Stimulated activated CD4-positive, alpha-beta T cell treated with anti-CD3 and anti-CD28 coated beads, Interleukin-1b, Interleukin-23, amount 100 ng/mL, for 48 hours (primary cell): ENCODE measurements around the gene SLC2A13.
"Not testable (repeated sequence)": the region's sequence is repeated elsewhere in the genome, so short reads cannot be mapped to it uniquely, and the experiment has no call there.

Source experiments
- DNase-seq: peaks from one replicate; pipeline ENCODE4 v3.0.0-alpha.2; 2020

Gene SLC2A13

GRCh38 chr12:39920222-39920621, 185.7 kb downstream of the SLC2A13 start:
- no peak for DNase-seq

DNA sequence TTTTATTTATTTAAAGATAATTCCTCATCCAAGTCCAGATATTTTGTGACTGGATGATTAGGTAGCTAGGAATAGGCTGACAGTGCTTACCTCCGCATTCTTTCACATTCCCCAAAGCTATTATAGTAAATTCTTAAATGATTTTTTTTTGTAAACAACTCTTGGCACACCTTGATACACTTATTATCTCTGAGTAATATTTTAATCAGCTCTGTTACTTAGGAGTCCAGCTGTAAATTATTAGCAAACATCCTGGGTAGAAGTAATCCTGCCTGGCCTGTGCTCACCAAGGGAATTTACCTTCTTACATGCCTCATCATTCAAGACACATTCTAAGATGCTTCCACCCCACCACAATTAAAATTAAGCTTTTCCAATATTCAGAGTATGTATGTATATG, 186.1 kb downstream of the SLC2A13 start:
- DNase-seq = no peak

- DNase-seq = no peak
Observed at GRCh38 chr12:39915249-39915648, 190.6 kb downstream of the SLC2A13 start.

DNA sequence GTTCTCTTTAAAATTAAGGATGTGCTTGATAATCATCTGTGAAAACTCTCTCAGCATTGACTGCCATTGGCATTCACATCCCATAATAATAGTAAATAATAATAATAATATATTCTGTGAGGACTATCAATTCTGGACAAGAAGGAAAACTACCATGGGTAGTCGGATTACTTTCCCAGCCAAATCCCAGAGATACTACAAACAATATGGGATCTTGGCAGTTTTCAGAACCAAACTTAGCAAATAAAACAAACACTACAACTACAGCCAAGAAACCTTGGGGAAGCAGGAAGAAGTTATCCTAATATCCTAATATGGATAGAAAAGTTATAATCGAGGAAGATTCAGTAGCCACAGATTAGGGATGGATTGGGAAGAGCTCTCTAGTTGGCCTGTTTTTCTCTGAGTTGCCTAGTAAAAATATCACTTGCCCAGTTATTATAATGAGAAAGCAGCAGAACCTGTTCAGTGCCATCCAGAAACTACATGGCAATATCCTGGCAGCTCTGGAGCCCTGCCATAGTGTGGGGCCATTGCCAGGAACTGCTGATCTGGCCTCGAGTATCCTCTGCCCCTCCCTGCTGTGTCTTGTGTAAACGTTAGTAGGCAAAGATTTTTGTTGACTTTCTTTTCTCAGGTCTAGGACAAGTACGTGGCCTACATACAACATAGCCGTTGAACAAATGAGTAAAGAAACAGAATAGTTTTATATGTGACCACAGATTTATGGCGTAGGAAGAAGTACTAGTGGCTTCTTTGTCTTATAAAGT, 193.5 kb downstream of the SLC2A13 start:
- no peak for DNase-seq

DNA sequence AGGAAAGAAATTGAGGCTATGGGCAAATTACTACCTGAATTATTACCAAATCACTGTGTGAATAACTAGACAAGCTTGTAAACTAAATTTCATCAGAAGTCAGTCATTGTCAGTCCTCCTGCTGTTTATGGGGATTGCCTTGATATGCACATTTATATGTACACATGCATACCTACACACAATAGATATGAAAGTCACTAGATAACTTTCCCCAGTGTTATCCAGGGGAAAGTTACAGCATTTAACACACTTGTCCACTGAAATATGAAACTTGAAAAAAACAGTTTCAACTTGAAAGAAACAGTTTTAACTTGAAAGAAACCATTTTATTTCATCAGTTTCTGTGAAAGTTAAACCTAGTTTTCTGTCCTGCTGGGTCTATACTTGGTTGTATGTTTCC, 199.6 kb downstream of the SLC2A13 start:
- DNase-seq = no peak

DNA sequence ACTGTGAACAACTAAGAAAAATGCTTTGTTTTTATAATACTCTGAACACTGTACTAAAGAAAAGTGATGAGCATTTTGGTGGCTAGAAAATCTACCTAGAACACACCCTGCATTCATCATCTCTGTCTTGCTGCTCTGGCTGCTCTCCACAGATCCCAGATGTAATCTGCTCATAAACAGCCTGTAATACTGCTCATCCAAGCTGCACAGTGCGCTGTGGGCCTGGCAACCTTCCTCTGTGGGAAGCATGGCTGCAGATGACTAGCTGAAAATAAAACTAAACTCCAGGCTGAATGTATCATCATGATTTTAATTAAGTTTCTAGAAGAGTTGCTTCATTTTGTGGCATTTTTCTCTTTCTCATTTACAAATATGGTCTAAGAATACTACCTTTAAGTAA, 200.7 kb downstream of the SLC2A13 start:
- DNase-seq = no peak

GRCh38 chr12:39902821-39903220, 203.1 kb downstream of the SLC2A13 start:
- no peak for DNase-seq

- no peak for DNase-seq
Observed at GRCh38 chr12:39897315-39897714, 208.6 kb downstream of the SLC2A13 start.

DNA sequence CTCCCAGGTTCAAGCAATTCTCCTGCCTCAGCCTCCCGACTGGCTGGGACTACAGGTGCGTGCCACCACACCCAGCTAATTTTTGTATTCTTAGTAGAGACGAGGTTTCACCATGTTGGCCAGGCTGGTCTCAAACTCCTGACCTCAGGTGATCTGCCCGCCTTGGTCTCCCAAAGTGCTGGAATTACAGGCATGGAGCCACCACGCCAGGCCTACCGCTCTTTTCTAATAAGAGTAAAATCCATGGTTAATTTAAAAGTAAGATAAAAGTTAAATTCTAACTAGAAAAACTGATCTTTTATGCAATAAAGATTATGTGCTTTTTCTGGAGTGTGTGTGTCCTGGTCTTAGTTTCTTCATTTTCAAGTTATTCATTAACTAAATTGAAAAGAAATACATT, 212.5 kb downstream of the SLC2A13 start:
- not testable (repeated sequence) for DNase-seq

GRCh38 chr12:39892146-39892545, 213.7 kb downstream of the SLC2A13 start:
- no peak for DNase-seq

- DNase-seq = no peak
Observed at GRCh38 chr12:39887856-39888255, 218.0 kb downstream of the SLC2A13 start.

- DNase-seq = no peak
Observed at GRCh38 chr12:39886106-39886505, 219.8 kb downstream of the SLC2A13 start.

GRCh38 chr12:39884616-39885125, 221.2 kb downstream of the SLC2A13 start:
- no peak for DNase-seq

- DNase-seq = no peak
Observed at GRCh38 chr12:39883411-39883810, 222.5 kb downstream of the SLC2A13 start.

DNA sequence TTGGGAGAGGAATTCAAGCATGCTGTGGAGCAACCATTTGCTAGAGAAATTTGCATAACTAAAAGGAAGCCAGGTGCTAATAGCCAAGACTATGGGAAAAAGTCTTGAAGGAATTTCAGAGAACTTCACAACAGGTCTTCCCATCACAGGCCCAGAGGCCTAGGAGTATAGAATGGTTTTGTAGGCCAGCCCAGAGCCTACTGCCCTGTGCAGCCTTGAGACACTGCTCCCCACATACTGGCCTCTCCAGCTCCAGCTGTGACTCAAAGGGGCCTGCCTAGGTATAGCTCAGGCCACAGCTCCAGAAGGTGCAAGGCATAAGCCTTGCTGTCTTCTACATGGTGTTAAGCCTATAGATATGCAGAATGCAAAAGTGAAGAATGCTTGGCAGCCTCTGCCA, 227.1 kb downstream of the SLC2A13 start:
- no peak for DNase-seq

GRCh38 chr12:39875721-39876120, 230.2 kb downstream of the SLC2A13 start:
- DNase-seq = no peak

- no peak for DNase-seq
Observed at GRCh38 chr12:39874785-39875184, 231.1 kb downstream of the SLC2A13 start.

- DNase-seq = no peak
Observed at GRCh38 chr12:39873065-39873464, 232.8 kb downstream of the SLC2A13 start.

GRCh38 chr12:39872425-39872824, 233.5 kb downstream of the SLC2A13 start:
- no peak for DNase-seq

DNA sequence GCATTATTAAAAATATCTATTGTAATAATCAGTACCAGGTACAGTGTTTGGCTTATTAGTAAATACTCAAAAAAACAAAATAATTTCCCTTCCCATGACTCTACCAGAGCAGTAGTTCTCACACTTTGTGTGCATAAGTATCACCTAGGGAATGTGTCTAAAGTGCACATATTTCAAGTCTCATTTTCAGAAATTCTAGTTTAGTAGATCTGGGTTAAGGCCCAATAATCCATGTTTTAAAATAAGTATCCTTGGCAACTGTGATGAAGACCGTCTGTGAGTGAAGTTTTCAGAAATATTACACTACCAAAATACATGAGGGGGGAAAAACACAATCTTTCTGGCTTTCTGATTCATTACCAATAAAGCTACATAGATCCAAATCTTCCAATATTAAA, 237.6 kb downstream of the SLC2A13 start:
- no peak for DNase-seq

DNA sequence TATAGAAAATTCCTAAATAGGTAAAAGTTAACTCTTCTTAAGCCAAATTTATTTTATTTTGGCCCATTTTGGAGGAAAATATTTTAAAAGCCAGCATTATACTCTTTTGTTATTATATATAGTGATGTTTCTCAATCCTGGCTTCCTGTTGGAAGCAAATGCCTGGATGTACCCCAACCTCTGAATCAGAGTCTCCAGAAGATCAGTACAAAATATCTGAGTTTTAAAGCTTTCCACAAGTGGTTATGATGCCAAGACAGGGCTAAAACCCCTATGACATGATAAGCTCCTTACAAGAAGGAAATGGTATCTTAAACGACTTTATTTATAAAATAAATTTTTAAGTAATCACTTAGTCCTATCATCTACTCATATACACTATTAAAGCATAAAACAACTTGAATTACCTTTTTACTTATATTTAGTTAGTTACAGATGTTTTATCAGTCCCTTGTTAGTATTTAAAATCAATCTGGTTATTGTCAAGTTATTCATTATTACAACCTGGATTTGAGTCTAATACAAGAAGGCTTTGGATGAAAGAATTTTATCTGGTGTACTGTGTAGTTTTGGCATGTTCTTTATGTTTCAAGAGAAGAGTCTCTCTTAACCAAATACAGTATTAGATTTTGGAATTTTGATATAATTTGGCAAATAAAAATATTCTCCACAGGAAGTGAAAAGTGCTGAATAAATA, 238.1 kb downstream of the SLC2A13 start:
- no peak for DNase-seq

DNA sequence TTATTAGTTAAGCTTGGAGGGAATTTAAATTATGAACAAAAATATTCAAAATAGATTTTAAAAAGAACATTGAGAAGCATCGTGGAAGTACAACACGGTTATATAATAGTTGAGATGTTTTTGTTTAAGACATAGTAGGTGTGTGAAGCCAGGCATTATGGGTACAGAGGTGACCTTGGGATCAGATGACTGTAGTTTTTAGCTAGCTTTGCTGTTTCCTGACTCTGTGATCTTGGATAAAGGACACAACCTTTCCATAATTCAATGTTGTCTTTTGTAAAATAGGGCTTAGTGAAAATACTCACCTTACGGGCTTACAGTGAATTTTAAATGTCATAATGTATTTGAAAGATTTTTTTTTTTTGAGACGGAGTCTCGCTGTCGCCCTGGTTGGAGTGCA, 239.7 kb downstream of the SLC2A13 start:
- DNase-seq = no peak

DNA sequence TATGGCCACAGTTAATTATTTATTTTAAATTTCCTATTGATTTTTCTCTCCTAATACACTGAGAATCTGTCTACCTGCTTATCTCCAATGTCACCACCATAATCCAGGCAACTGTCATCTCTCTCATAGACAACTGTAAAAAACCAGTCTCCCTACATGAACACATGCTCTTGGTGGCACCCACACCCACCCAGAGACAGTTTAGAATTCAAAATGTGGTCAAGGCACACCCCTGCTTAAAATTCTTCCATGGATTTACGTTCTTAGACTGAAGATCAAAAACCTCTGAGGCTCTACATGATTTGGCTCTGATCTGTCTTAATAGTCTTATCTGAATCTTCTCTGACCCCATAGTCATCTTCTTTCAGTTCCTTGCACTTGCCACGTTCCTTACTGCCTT, 245.2 kb downstream of the SLC2A13 start:
- DNase-seq = no peak

- no peak for DNase-seq
Observed at GRCh38 chr12:39853003-39853402, 252.9 kb downstream of the SLC2A13 start.
